GM10847 (cell line): ENCODE results near the gene KRT40.

Experiments
- POLR2A ChIP-seq: IDR thresholded peaks from 2 replicates; pipeline ENCODE4 v1.6.1; 2011; ENCODE audit not compliant: insufficient read length; ENCODE audit errors: extremely low read depth

KRT40 gene

GRCh38 chr17:40963838-40964237, 20.3 kb downstream of the KRT40 start:
- TF ChIP-seq POLR2A, result no peak

GRCh38 chr17:40962059-40962561, 22.0 kb downstream of the KRT40 start:
- no peak for TF ChIP-seq POLR2A

DNA sequence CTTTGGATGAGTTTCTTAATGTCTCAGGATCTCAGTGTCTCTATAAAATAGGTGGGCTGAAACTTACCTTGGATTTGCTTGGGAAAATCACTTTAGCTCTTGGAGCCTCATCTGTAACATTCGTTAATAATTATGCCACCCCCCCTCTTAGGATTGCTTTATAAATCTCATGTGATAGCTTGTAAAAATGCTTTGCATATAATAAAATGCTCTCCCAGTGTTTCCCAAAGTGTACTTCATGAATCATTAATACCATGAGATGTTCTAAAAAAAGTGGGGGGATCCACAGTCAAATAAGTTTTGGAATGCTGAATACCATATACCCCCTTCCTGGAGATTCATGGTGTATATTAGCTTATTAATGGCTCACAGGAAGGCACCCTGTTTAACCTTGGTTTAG, 22.5 kb downstream of the KRT40 start:
- TF ChIP-seq POLR2A, result no peak

- no peak for TF ChIP-seq POLR2A
Observed at GRCh38 chr17:40960144-40960543, 24.0 kb downstream of the KRT40 start.

- TF ChIP-seq POLR2A, result no peak
Observed at GRCh38 chr17:40958086-40958953, 25.8 kb downstream of the KRT40 start.

DNA sequence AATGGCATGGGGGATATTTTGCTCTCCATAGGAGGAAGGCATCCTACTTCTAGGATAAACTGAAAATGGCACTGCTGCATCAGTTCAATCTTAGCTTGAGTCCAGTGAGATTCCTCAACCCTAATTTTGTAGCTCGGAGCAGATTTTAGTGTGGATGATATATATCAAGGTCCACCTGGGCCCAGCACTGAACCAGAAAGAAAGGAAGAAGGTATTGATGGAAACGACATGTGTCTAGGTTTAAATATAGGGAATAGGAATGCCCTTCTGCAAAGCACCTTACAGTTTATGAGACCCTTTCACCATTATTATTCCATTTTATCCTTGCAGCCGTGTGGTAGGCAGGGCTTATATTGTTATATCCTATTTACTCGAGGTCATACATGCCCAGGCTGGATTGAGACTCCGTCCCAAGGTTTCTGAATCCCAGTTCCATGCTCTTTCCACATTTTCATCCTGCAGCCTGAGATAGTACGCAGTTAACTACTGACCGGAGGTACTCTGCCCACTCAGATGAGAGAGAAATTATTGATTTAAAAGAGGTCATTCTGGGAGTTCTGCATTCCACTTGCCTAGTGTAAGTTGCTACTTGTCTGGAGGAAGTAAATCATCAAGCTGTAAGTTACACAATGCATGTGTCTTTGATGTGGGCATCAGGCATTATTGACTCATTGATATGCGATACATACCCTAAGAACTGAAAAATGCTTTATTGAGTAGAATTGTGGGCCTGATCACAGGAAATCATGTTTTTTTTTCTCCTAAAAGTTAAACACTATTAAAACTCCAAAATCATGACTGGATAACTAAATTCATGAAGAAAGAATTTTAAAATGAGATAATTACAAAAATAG, 27.5 kb downstream of the KRT40 start:
- TF ChIP-seq POLR2A, result no peak

DNA sequence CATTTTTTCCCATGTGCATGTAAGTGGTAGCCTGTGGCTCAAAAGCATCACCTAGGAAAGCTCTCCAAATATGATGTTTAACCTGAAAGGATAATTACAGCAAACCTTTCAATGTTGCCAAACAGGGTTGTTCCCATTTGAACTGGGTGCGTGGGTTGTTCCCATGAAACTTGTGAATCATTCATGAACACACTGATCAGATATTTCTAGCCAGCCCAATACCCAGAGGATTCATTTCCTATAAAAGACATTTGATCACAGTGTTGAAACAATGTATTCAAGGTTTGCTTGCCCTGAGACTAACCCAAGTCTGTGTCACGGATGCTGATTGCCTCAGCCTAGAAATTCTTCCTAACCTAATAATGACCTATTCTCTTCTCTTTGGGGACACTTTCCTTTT, 30.2 kb downstream of the KRT40 start:
- no peak for TF ChIP-seq POLR2A

DNA sequence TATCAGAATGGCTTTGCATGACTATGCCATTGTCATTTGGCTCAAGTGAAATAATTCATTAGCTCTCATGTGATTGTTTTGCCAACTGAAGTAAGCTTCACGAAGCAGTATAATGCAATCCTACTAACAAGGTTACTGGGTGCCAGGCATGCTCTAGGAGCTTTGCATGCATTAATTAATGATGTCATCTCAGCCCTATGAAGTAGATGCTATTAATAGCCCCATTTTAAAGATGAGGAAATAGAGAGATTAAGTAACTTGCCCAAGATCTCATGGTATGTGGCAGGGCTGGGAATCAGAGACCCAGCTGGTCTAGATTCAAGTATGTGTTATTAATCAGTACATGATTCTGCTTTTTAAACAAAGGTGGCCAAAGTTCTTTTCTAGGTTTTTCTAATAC, 31.5 kb downstream of the KRT40 start:
- TF ChIP-seq POLR2A, result no peak

DNA sequence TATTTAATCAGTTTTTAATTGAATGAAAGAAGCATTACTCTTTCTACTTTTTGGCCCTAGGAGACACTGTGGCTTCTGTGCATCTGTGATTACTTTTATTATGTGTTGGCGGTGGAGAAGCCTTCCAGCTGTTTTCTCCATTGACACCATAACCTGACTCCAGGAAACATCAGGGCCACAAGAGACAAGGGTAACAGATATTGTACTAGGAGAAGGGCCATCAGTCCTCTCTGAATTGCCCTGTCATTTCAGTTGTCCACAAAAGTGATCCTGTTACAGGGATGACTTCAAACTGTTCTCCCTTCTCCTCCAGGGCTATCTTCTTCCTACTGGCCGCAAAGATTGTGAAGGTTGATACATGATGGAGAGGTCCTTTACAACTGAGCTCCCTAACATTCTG, 32.0 kb downstream of the KRT40 start:
- TF ChIP-seq POLR2A, result no peak

- no peak for TF ChIP-seq POLR2A
Observed at GRCh38 chr17:40951011-40951622, 33.0 kb downstream of the KRT40 start.

DNA sequence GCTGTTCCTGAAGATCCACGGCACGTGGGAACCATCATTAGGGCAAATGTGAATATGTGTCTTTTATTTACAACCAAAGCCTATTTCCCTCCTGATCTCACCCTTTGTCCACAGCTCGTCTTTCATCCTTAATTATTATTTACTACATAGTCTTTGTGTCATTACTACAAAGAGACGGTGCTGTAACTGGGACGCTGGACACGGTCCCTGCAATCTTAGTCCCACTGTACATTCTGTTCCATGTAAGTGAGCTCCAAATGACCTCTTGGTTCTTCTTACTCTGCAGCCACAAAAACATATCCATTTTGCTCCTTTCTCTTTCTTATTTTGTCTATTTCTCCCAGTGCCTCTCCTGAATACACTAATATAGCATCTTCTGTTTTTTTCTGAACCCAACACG, 34.0 kb downstream of the KRT40 start:
- TF ChIP-seq POLR2A, result no peak

DNA sequence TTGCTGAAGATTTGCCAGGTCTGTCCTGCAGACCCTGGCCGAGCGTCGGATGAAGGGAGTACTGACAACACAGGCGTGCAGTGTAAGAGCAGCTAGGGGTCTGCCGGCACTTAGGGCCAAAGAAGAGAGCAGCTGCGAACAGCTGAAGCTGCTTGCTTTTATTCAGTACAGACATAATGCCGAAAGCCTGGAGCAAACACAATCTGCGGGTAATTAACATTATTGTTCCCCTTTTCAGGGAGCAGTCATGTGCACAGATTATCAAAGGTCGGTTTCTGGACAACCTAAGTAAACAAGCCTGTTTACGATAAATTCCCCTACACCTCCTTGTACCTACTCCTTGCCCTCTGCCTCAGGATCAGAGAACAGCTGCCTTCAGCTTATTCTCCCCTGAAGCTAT, 34.7 kb downstream of the KRT40 start:
- TF ChIP-seq POLR2A, result no peak

- TF ChIP-seq POLR2A, result no peak
Observed at GRCh38 chr17:40947929-40948328, 36.2 kb downstream of the KRT40 start.

DNA sequence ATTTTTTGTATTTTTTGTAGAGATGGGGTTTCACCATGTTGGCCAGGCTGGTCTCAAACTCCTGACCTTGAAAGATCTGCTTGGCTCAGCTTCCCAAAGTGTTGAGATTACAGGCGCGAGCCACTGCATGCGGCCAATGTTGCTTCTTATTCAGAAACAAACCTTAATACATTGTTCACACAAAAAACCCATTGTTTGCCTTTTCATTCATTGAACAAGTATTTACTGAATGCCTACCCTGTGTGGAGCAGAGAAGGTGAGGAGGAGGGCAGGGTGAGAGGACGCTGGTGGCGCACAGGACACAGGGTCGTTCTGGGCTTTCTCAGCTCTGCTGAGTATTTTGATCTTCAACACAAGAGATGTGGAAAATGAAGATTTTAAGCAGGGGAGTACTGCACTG, 38.7 kb downstream of the KRT40 start:
- TF ChIP-seq POLR2A, result no peak

DNA sequence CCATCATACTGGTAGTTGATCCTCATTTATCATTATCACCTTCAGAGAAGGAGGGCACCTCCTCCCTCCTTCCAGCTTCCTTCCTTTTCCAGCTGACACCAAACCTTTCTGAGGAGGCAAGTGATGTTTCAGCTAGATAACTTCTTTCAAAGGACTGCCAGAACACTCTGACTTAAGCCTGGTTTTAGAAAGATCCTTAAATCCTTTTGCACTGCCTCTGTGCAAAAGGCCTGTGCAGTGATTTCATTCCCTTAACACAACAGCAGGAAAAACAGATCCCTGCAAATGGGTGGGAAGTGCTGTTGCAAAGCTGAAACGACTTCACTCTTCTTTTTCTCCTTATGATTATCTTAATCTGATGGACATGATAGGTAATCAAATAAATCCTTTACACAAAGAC, 39.6 kb downstream of the KRT40 start:
- TF ChIP-seq POLR2A, result no peak

DNA sequence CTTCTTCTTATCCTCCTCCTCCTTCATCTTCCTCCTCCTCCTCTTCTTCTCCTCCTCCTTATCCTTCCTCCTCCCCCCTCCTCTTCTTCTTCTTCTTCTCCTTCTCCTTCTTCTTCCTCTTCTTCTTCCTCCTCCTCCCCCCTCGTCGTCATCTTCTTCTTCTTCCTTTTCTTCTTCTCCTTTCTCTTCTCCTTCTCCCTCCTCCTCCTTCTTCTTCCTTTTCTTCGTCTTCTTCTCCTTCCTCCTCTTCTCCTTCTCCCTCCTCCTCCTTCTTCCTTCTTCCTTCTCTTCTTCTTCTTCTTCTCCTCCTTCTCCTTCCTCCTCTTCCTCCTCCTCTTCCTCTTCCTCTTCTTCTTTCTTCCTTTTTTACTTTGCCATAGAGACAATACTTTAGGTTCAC, 41.6 kb downstream of the KRT40 start:
- no peak for TF ChIP-seq POLR2A

DNA sequence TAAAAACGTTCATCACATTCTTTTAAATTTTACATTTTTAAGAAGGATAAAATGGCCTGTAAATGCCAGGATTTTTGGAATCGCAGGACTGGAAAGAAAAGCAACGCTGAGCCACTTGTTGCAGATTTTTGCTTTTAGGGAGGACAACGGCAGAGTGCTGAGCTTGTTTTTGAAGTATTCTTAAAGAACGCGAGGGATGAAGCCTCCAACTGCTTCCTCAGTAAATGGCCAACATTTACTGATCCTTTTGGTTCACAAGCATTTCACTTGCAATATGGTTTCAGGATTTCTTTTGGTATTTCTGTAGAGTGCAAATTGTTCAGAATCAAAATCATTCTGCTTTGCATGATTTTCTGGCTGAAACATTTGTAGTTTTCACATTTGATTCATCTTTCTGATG, 43.9 kb downstream of the KRT40 start:
- no peak for TF ChIP-seq POLR2A
